IMR-90 (cell line): Measurements from ENCODE around the gene STAT5B.

Experiments
- BHLHE40 ChIP-seq: fragments of 150-350 bp; IDR thresholded peaks from 2 replicates; pipeline ENCODE4 v1.6.1; 2016; ENCODE audit warnings: mild to moderate bottlenecking, low read depth, low read length
- TF ChIP-seq, protein P1 (sequence below): conservative IDR thresholded peaks from 2 replicates; pipeline ENCODE4 v1.5.1; 2012; ENCODE audit warnings: mild to moderate bottlenecking, low read depth, low read length, improper control_type of control experiment

DNA sequence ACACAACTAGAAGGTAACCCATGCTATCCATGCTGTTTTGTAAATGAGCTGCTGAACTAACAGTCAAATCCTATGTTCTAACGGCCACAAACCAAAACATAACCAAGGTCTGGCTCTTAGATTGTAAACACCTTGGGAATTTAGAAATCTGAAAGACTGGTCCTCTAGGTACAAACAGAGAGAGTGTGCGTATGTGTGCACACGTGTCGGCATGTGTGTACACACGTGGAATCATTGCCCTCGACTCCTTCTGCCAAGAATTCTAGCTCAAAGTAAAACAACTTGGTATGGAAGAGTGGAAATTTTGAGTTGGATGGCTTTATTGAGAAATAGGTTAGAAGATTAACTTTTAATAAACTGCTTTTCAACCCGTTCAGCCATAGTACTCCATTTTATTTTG is 63.8 kb downstream of the STAT5B start:
- TF ChIP-seq, protein P1, sequence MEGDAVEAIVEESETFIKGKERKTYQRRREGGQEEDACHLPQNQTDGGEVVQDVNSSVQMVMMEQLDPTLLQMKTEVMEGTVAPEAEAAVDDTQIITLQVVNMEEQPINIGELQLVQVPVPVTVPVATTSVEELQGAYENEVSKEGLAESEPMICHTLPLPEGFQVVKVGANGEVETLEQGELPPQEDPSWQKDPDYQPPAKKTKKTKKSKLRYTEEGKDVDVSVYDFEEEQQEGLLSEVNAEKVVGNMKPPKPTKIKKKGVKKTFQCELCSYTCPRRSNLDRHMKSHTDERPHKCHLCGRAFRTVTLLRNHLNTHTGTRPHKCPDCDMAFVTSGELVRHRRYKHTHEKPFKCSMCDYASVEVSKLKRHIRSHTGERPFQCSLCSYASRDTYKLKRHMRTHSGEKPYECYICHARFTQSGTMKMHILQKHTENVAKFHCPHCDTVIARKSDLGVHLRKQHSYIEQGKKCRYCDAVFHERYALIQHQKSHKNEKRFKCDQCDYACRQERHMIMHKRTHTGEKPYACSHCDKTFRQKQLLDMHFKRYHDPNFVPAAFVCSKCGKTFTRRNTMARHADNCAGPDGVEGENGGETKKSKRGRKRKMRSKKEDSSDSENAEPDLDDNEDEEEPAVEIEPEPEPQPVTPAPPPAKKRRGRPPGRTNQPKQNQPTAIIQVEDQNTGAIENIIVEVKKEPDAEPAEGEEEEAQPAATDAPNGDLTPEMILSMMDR, result no peak
- no peak for TF ChIP-seq BHLHE40
